Astrocyte of the cerebellum (primary cell): ENCODE measurements around the gene FER1L5.
A peak's percentile ranks its signal among the peaks of the same experiment; 100 is the strongest.
"Not testable (repeated sequence)": the region's sequence is repeated elsewhere in the genome, so short reads cannot be mapped to it uniquely, and the experiment has no call there.

Experiments
- DNase-seq: peaks from one replicate; pipeline ENCODE4 v3.0.0-alpha.2; 2011; ENCODE audit warnings: low read depth
- H3K4me3 ChIP-seq: 2 replicates; pipeline ENCODE4 v1.5.1; 2011; ENCODE audit warnings: mild to moderate bottlenecking, low read depth, low read length, moderate library complexity
- in situ Hi-C: cut with HindIII; loops from 2 replicates; pipeline ENCODE4 v1.10.0; 2017; ENCODE audit warnings: low sequenced_read_pairs
- TF ChIP-seq, protein P1 (sequence below): IDR thresholded peaks from 2 replicates; pipeline ENCODE4 v1.5.1; 2012; ENCODE audit warnings: low read length, low read depth, moderate library complexity, mild to moderate bottlenecking; ENCODE audit errors: missing control alignments

The FER1L5 gene

GRCh38 chr2:96662360-96662759, 19.8 kb downstream of the FER1L5 start:
- no peak overlapping the region for H3K4me3 ChIP-seq
- TF ChIP-seq, protein P1, sequence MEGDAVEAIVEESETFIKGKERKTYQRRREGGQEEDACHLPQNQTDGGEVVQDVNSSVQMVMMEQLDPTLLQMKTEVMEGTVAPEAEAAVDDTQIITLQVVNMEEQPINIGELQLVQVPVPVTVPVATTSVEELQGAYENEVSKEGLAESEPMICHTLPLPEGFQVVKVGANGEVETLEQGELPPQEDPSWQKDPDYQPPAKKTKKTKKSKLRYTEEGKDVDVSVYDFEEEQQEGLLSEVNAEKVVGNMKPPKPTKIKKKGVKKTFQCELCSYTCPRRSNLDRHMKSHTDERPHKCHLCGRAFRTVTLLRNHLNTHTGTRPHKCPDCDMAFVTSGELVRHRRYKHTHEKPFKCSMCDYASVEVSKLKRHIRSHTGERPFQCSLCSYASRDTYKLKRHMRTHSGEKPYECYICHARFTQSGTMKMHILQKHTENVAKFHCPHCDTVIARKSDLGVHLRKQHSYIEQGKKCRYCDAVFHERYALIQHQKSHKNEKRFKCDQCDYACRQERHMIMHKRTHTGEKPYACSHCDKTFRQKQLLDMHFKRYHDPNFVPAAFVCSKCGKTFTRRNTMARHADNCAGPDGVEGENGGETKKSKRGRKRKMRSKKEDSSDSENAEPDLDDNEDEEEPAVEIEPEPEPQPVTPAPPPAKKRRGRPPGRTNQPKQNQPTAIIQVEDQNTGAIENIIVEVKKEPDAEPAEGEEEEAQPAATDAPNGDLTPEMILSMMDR: no peak
- no peak for DNase-seq
- in situ Hi-C loops: no loop called here

DNA sequence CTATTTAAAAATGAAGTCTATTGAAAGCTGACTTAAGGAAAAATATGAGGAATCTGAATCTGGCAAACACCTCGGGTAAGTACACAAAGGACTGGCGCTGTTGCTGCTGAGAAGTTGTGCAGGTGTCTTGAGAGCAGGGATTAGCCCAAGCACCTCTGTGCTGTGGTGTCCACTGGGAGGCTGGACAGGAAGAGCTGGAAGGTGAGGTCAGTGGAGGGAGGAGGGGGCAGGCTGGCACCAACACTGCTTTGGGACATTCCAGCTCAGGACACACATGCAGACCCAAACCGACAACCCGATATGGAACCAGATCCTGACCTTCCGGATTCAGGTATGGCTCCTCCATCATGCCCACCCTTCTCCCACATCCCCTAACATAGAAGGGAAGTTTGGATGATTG, 20.6 kb downstream of the FER1L5 start:
- TF ChIP-seq, protein P1: no peak
- no peak overlapping the region for H3K4me3 ChIP-seq
- in situ Hi-C loops: no loop called here
- DNase-seq: no peak

DNA sequence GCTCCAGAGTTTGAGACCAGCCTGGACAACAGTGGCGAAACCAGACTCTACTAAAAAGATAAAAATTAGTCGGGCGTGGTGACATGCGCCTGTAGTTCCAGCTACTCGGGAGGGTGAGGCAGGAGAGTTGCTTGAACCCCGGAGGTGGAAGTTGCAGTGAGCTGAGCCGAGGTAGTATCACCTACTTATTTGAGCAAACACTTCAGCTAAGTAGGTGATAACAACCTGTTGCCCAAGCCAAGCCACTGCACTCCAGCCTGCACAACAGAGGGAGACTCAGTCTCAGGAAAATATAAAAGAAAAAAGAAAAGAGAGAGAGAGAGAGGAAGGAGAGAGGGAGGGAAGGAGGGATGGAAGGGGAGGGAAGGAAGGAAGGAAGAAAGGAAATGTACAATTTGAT, 21.3 kb downstream of the FER1L5 start:
- no peak for DNase-seq
- H3K4me3 ChIP-seq: no peak overlapping the region
- TF ChIP-seq, protein P1: no peak
- in situ Hi-C loops: no loop called here

DNA sequence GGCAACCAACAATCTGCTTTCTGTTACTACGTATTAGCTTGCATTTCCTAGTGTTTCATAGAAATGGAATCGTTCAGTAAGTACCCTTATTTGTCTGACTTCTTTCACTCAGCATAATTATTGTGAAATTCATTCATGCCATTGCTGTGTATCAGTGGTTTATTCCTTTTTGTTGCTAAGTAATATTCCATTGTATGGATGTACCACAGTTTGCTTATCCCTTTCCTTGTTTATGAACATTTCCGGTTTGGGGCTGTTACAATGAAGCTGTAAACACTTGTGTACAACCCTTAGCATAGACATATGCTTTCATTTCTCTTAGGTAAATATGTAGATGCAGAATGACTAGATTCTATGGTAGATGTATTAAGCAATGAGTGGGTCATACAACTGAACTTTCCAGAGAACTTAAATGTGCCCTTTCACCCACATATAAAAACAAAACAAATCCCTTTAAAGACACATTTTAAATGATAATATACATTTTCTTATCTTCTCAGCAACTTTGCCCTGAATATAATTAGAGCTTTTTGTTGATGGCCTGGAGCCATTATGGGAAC, 21.9 kb downstream of the FER1L5 start:
- TF ChIP-seq, protein P1: no peak
- H3K4me3 ChIP-seq: no peak overlapping the region
- no peak for DNase-seq
- in situ Hi-C loops: no loop called here

DNA sequence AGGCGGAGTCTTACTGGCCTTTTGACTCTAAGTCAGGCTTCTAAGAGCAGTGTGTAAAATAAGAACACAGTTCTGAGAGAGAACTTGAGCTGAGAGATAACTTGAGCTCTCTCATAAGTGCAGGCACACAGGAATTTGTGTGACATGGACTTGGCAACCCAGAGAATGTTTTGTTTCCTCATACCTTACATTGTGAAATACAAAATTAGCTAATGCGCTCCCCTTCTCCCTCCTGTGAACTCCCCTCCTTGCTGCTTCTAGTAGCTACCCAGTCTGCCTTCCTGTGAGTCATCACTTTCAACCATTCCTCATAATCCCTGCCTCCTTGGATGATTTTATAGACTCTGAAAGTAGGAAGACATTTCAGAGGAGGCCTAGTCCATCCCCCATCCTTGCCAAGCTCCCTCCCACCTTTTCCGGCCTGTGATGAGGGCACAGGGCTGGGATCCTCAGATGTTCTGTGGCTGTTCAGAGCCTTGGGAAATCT, 22.6 kb downstream of the FER1L5 start:
- H3K4me3 ChIP-seq: no peak overlapping the region
- TF ChIP-seq, protein P1: no peak
- in situ Hi-C loops: no loop called here
- DNase-seq: peak; percentile 83

DNA sequence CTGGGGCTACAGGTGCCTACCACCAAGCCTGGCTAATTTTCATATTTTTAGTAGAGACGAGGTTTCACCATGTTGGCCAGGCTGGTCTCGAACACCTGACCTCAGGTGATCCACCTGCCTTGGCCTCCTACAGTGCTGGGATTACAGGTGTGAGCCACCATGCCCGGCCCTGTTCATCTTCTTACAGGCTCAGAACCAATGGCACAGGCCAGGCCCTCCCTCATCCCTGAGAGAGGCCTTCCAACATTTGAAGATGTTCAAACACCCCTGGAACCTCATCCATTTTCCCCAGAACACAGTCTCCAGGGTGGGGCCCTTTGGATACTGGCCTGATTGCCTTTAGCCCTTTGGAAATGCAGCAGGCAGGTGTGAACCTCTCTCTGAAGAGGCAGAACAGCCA, 23.2 kb downstream of the FER1L5 start:
- DNase-seq, H3K4me3 ChIP-seq, in situ Hi-C loops: not testable (repeated sequence)

GRCh38 chr2:96668771-96669170, 26.2 kb downstream of the FER1L5 start:
- no peak for DNase-seq
- H3K4me3 ChIP-seq: no peak overlapping the region
- in situ Hi-C loops: no loop called here
- TF ChIP-seq, protein P1: no peak
